Measurements from ENCODE around the gene GMNN.

The GMNN gene

GRCh38 chr6:24831771-24832716 is 57.3 kb downstream of the GMNN start (continued):
- peak; percentile 5; the same call in 1 of the 2 replicates for TF ChIP-seq ZNF335 (tag by site-specific recombination; conservative IDR thresholded peaks at IDR 0.05)
- TF ChIP-seq KLF9 (tag by site-specific recombination; IDR thresholded peaks at IDR 0.05; ENCODE audit: low read depth), result no peak
- no peak for TF ChIP-seq ZNF366 (tag by site-specific recombination; conservative IDR thresholded peaks at IDR 0.05)
- no peak for TF ChIP-seq ZNF138 (tag by site-specific recombination; IDR thresholded peaks at IDR 0.05; ENCODE audit: borderline replicate concordance)
- no peak for TF ChIP-seq ZBTB20 (tag by site-specific recombination; IDR thresholded peaks at IDR 0.05)
- no peak for TF ChIP-seq ZNF580 (tag by site-specific recombination; IDR thresholded peaks at IDR 0.05)
- TF ChIP-seq PBX3 (CRISPR knock-in tag; IDR thresholded peaks at IDR 0.05), result no peak
- no peak for TF ChIP-seq ZNF146 (tag by site-specific recombination; IDR thresholded peaks at IDR 0.05)
- TF ChIP-seq ZBTB21 (tag by site-specific recombination; IDR thresholded peaks at IDR 0.05), result no peak

- H3K4me3 ChIP-seq (ENCODE audit: low read depth, low read length), result no peak overlapping the region
- no peak overlapping the region for H3K27ac ChIP-seq (ENCODE audit: extremely low read depth, low read depth, low read length)
- TF ChIP-seq ZNF610 (tag by site-specific recombination; IDR thresholded peaks at IDR 0.05; ENCODE audit: borderline replicate concordance) (no peak), RBAK (tag by site-specific recombination; IDR thresholded peaks at IDR 0.05) (no peak), ZNF548 (tag by site-specific recombination; IDR thresholded peaks at IDR 0.05) (no peak), INSM2 (tag by site-specific recombination; IDR thresholded peaks at IDR 0.05) (no peak), TSHZ1 (tag by site-specific recombination; IDR thresholded peaks at IDR 0.05; ENCODE audit: borderline replicate concordance) (no peak), KLF8 (tag by site-specific recombination; IDR thresholded peaks at IDR 0.05) (no peak), ZNF639 (tag by site-specific recombination; IDR thresholded peaks at IDR 0.05) (no peak), ZNF366 (tag by site-specific recombination; conservative IDR thresholded peaks at IDR 0.05) (no peak), ZNF658 (tag by site-specific recombination; IDR thresholded peaks at IDR 0.05) (no peak), ZXDB (tag by site-specific recombination; IDR thresholded peaks at IDR 0.05) (no peak), GLIS1 (tag by site-specific recombination; IDR thresholded peaks at IDR 0.05) (no peak), ZNF677 (tag by site-specific recombination; IDR thresholded peaks at IDR 0.05) (no peak), KLF10 (tag by site-specific recombination; IDR thresholded peaks at IDR 0.05) (no peak), ZNF223 (tag by site-specific recombination; IDR thresholded peaks at IDR 0.05) (no peak), KLF7 (tag by site-specific recombination; IDR thresholded peaks at IDR 0.05; ENCODE audit: borderline replicate concordance) (no peak), ZBTB21 (tag by site-specific recombination; IDR thresholded peaks at IDR 0.05) (no peak), ZNF645 (tag by site-specific recombination; IDR thresholded peaks at IDR 0.05) (no peak), ZNF626 (tag by site-specific recombination; IDR thresholded peaks at IDR 0.05) (no peak)
- H3K9me3 ChIP-seq (ENCODE audit: control insufficient read depth, insufficient read depth, low read depth, low read length), result no peaks in the 10 kb centered on the region
- ChIA-PET CTCF (interaction anchor here (0.6 to 1.4 kb wide), 5 partner anchors 8 to 253 kb away, joined by 3 to 4 read pairs (median 3); no protein-coding TSS in a partner anchor), POLR2A (no interaction called here)
- no peaks in the 10 kb centered on the region for H3K36me3 ChIP-seq (ENCODE audit: control insufficient read depth in 2 of 2, insufficient read depth in 1 of 2, low read length in 2 of 2)
- H3K4me1 ChIP-seq (ENCODE audit: control insufficient read depth, insufficient read depth, low read length), result no peaks in the 10 kb centered on the region
Observed at GRCh38 chr6:24832794-24833193, 58.1 kb downstream of the GMNN start.
